GM21515 (cell line): ENCODE measurements around the gene CCNB1IP1.
"Not testable (repeated sequence)": the region's sequence is repeated elsewhere in the genome, so short reads cannot be mapped to it uniquely, and the experiment has no call there.

Experiments
- ATAC-seq: cut with Tn5 transposase; IDR thresholded peaks from one replicate; pipeline ENCODE4 v1.9.1; 2021; ENCODE audit not compliant: unreplicated experiment

The CCNB1IP1 gene

GRCh38 chr14:20332788-20333493, at the start of gene CCNB1IP1:
TSS of gene CCNB1IP1 (minus strand) at chr14:20333279. CDS start at chr14:20316523, 16,756 bp downstream.
- ATAC-seq = peak; percentile 96

- ATAC-seq = no peak
Observed at GRCh38 chr14:20382526-20382925, 49.4 kb upstream of the CCNB1IP1 start.

GRCh38 chr14:20381341-20381740, 48.3 kb upstream of the CCNB1IP1 start:
- ATAC-seq = no peak

- no peak for ATAC-seq
Observed at GRCh38 chr14:20380681-20381080, 47.6 kb upstream of the CCNB1IP1 start.

- ATAC-seq = no peak
Observed at GRCh38 chr14:20379743-20380142, 46.7 kb upstream of the CCNB1IP1 start.

- no peak for ATAC-seq
Observed at GRCh38 chr14:20377171-20377570, 44.1 kb upstream of the CCNB1IP1 start.

GRCh38 chr14:20376071-20376588, 43.1 kb upstream of the CCNB1IP1 start:
- ATAC-seq = no peak

- no peak for ATAC-seq
Observed at GRCh38 chr14:20375471-20375870, 42.4 kb upstream of the CCNB1IP1 start.

- no peak for ATAC-seq
Observed at GRCh38 chr14:20372796-20373195, 39.7 kb upstream of the CCNB1IP1 start.

GRCh38 chr14:20365928-20366327, 32.8 kb upstream of the CCNB1IP1 start:
- no peak for ATAC-seq

GRCh38 chr14:20358474-20358873, 25.4 kb upstream of the CCNB1IP1 start:
- ATAC-seq = not testable (repeated sequence)

GRCh38 chr14:20356422-20356821, 23.3 kb upstream of the CCNB1IP1 start:
- no peak for ATAC-seq

- no peak for ATAC-seq
Observed at GRCh38 chr14:20350860-20351259, 17.8 kb upstream of the CCNB1IP1 start.

GRCh38 chr14:20350282-20350681, 17.2 kb upstream of the CCNB1IP1 start:
- ATAC-seq = no peak

GRCh38 chr14:20347747-20348146, 14.7 kb upstream of the CCNB1IP1 start:
- no peak for ATAC-seq

GRCh38 chr14:20346713-20347112, 13.6 kb upstream of the CCNB1IP1 start:
- ATAC-seq = no peak

- no peak for ATAC-seq
Observed at GRCh38 chr14:20345366-20345765, 12.3 kb upstream of the CCNB1IP1 start.

- no peak for ATAC-seq
Observed at GRCh38 chr14:20343862-20344220, 10.8 kb upstream of the CCNB1IP1 start.

- ATAC-seq = peak; percentile 89
Observed at GRCh38 chr14:20343092-20343861, 10.2 kb upstream of the CCNB1IP1 start, which contains the start of gene PARP2. TSS of gene PARP2 (plus strand) at chr14:20343635. CDS start at chr14:20343642, 7 bp downstream.

- no peak for ATAC-seq
Observed at GRCh38 chr14:20341646-20342045, 8.6 kb upstream of the CCNB1IP1 start.

GRCh38 chr14:20341032-20341431, 8.0 kb upstream of the CCNB1IP1 start:
- ATAC-seq = not testable (repeated sequence)

GRCh38 chr14:20334017-20334416, 938 bp upstream of the CCNB1IP1 start:
- no peak for ATAC-seq
